Activated T-cell treated with anti-CD3 and anti-CD28 coated beads for 4 hours (primary cell): ENCODE results near the gene STPG1.

ENCODE experiments used
- DNase-seq: peaks from one replicate; pipeline ENCODE4 v3.0.0-alpha.2; 2020

STPG1 gene

DNA sequence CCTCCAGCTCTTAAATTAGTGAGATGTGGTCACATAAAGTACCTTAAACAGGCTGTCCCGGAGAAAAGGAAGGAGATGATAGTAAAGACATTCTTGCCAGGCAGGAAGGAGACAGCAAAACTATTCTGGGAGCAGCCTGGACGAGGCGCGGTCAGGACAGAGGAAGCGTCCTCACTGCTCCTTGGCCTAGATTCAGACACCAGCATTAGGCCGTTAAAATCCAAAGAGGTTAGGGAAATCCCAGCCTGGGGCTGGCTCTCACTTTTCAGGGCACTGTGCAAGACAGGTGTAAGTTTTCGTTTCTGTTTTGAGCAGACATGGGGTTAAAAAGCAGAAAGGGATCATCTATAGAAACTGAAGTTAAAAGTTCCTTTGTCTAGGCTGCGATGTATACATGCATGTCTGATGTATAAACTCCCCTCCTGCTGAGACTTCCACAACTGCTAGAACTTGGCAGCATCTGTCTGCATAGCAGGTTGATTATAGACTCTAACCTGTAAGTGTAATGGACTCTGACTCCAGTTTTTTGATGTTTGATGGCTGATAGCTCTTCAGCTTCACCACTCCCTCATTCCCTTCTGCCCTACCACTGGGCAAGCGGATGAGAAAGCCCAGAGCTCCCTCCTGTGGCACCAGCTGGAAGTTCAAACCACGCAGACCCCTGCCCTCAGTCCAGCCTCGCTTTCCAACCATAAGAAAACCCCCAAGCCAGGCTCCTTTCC lies 21.5 kb downstream of the STPG1 start:
- peak; percentile 46 for DNase-seq

DNA sequence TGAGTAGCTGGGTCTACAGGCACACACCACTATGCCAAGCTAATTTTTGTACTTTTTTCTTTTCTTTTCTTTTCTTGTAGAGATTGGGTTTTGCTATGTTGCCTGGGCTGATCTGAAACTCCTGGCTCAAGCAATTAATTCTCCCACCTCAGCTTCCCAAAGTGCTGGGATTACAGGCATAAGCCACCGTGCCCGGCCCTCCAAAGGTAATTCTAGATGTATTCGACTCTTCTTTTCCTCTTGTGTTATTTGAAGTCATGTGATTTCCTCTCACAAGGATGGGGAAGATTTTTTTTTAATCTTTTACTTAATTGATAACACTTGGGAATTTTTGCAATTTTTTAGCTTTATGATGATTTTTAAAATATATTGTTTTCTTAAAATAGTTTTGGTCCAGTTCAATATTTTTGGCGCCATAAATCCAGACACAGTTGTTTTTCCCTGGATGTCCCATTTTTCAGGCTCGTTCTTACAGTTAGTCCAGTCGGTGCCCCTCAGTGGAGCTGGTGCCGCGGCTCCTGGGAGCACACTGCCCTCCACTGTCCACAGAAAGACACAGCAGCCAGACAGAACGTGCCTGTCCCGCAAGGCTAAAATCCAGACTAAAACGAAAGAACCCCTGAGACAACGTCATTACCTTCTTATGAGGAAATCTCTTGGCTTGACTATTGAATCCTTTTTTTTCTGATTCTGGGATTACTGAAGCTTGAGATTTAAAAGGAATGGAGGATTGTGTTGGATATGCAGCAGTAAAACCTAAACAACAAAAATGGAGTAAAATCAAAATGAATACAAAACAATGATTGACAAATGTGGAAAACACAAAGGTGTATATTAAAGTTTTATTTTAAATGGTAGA lies 22.4 kb downstream of the STPG1 start:
- DNase-seq = peak; percentile 51

- no peak for DNase-seq
Observed at GRCh38 chr1:24389231-24389678, 24.3 kb downstream of the STPG1 start.

GRCh38 chr1:24388331-24388885 lies 25.2 kb downstream of the STPG1 start:
- DNase-seq = no peak

GRCh38 chr1:24387636-24388175 lies 25.9 kb downstream of the STPG1 start:
- no peak for DNase-seq

GRCh38 chr1:24386931-24387330 lies 26.7 kb downstream of the STPG1 start:
- DNase-seq = no peak

- no peak for DNase-seq
Observed at GRCh38 chr1:24386241-24386640, 27.3 kb downstream of the STPG1 start.

- DNase-seq = no peak
Observed at GRCh38 chr1:24385160-24385940, 28.2 kb downstream of the STPG1 start.

DNA sequence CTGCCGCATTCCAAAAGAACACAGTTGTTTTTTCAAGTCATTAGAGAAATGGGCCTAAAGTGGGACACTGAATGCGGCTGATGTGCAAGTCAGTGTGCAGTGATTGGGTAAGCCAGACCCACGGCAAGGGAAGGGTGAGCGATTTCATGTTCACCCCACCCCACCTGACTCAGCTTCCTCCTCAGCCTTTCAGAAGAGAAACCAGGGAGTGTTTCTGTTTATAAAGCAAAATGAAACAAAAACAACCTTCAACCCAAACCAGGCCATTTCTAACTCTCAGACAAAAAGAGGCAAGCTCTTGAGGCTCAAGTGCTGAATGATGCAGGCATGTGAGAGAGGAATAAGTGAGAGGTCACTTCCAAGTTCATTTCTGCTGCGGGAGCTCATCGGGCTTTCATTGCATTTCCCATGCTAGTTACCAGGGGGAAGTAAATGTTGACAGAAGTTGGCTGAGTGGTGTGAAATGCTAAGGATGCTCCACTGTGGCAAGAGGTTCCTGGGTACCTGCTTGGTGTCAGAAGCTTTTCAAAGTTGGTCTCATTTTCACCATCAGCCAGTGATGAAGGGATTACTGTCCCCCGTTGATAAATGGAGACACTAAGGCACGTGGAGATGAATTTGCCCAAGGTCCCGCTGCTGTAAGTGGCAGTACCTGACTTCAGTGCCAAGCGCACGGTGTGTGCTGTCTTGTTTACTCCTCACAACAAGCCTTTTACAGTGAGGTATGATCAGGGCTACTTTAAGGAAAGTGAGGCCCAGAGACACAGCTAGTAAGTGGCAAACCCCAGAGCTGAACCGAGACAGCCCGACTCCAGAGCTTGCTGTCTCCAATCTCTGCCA lies 29.1 kb downstream of the STPG1 start:
- no peak for DNase-seq

- no peak for DNase-seq
Observed at GRCh38 chr1:24383381-24383940, 30.1 kb downstream of the STPG1 start.

DNA sequence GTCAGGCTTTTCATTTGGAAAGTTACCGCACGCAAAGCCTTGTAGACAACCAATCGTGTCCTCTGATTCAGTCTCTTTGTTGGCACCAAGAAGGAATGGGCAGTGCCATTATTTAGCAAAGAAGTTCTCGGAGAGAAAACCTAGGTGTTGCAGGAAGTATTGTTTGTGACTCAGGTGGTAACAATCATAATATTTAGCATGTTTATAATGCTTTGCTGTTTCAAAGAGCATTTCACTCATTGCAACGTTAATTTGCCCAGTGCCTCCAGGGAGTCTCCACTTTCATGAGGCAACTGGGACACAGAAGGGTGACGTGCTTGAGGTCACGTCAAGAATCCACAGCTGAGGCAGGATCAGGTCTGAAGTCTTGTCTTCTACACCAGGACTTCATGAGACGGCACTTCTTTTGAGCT lies 31.4 kb downstream of the STPG1 start:
- no peak for DNase-seq

GRCh38 chr1:24381256-24381655 lies 32.3 kb downstream of the STPG1 start:
- DNase-seq = no peak

DNA sequence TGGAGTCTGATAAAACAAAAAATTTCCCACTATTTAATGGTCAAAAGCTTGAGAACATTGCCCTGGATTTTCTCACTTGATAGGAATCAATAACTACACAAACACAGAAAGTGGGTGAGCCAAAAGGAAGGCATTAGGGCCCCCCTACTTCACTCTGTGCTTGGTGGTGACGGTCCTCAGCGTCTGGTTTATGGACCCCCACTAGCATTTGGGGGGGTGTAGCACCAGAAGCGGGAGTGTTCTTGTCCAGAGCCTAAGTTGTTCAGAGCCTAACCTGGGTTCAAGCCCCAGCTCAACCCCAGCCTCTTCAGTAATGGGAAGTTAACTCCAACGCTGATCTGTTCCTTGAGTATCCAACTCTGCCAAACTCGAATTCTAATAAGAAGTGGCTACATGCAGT lies 33.1 kb downstream of the STPG1 start:
- no peak for DNase-seq

DNA sequence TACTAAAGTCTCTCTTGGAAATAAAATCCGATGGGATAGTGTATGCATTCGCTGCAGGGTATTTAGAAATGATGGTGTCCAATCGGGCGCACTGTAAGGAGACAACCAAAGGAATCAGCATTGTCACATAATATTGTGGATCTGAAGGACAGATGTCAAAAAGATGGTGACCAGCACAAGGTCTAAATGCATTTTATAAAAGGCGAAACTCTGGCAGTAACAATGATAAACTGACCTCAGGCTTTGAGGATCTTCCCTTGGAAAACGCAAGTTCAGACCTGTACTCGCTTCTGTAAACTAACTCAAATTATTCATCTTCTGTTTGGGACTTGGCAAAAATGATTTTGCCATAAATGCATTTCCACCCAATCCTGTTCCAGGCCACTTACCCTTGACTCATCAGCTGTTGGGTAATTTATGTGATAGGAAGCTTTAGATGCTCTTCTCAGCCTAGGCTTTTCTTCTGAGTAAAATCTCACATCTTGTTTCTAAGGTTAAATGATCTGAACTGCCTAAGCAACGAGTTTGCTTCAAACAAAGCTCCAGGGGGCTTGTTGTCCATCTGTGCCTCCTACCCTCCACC lies 33.8 kb downstream of the STPG1 start:
- no peak for DNase-seq

- DNase-seq = no peak
Observed at GRCh38 chr1:24374891-24375786, 38.4 kb downstream of the STPG1 start.

DNA sequence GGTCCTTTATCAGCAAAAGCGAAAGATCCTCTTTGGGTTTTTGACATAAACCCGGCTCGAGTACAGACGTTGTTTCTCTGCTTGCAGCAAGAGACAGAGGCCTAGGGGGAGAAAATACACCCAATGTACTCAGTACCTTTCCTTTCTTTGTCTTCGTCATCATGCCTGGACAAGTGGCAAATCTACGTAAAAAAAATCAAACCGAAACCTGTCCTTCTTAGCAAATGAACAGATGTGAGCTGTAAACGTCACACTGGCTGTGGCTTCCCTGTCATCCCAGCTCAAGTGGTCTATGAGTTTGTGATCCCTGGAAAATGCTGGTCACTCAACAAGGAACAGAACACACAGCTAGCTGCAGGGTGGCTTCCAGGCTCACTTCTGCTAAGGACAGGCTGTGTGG lies 39.9 kb downstream of the STPG1 start:
- no peak for DNase-seq

- no peak for DNase-seq
Observed at GRCh38 chr1:24373044-24373443, 40.5 kb downstream of the STPG1 start.

GRCh38 chr1:24369801-24370200 lies 43.8 kb downstream of the STPG1 start:
- no peak for DNase-seq

DNA sequence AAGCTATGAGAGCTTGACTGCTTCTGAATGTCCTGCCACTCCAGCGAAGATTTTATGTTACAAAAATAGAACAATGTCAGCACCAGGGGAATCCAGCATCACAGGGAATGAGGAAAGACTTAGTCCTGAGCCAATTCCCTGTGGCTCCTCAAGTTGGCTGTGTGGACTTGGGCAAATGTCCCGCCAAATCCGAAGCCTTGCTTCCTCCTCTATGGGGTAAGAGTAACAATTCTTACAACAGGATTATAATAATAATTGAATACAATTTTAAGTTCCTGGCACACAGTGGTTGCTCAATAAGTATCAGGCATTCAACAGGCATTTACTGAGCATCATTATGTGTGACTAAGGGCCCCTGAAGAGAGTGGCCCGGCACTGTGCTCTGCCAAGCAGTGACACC lies 44.4 kb downstream of the STPG1 start:
- DNase-seq = no peak

GRCh38 chr1:24366707-24367106 lies 46.9 kb downstream of the STPG1 start:
- DNase-seq = no peak
